Neural cell (in vitro differentiated cells): ENCODE data around the gene E2F4.

ENCODE experiments used
- EZH2 ChIP-seq: fragments of 200-600, 300-800 bp; shearing (Covaris generic), sonication (generic); IDR thresholded peaks from 2 replicates; pipeline ENCODE4 v1.6.1; 2014; ENCODE audit warnings: antibody characterized with exemption, low read length, borderline replicate concordance, mild to moderate bottlenecking; ENCODE audit not compliant: insufficient read depth, poor library complexity, severe bottlenecking
- RAD21 ChIP-seq: fragments of 450-650 bp; conservative IDR thresholded peaks from 2 replicates; pipeline ENCODE4 v1.6.1; 2014; ENCODE audit warnings: antibody characterized with exemption, mild to moderate bottlenecking, moderate library complexity
- SMC3 ChIP-seq: fragments of 450-650 bp; conservative IDR thresholded peaks from 2 replicates; pipeline ENCODE4 v1.6.1; 2014; ENCODE audit warnings: antibody characterized with exemption, mild to moderate bottlenecking, moderate library complexity; ENCODE audit not compliant: poor library complexity
- TAF1 ChIP-seq: IDR thresholded peaks from 2 replicates; pipeline ENCODE4 v1.6.1; 2012; ENCODE audit warnings: low read depth
- TF ChIP-seq, protein P1 (sequence below): fragments of 450-650 bp; IDR thresholded peaks from 2 replicates; pipeline ENCODE4 v1.5.1; 2014; ENCODE audit warnings: antibody characterized with exemption, mild to moderate bottlenecking, moderate library complexity; ENCODE audit not compliant: poor library complexity, severe bottlenecking

DNA sequence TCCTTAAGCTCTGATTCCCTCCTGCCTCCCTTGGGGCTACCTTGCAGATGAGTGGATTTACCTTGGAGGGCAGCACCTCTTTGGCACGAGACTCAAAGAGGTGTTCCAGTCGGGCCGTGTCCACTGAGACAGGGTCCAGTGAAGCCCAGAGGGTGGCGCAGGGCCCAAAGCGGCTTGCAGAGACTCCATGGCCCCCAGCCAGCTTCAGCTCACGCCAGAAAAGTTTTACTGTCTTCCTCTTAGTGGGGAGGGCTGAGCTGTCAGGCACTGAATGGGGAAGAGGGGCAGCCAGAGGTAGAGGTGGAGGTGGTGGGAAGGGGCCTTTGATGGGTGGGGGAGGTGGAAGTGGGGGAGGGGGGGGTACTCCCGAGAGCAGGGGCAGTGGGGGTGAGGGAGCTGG, 41.6 kb downstream of the E2F4 start:
- TF ChIP-seq, protein P1, sequence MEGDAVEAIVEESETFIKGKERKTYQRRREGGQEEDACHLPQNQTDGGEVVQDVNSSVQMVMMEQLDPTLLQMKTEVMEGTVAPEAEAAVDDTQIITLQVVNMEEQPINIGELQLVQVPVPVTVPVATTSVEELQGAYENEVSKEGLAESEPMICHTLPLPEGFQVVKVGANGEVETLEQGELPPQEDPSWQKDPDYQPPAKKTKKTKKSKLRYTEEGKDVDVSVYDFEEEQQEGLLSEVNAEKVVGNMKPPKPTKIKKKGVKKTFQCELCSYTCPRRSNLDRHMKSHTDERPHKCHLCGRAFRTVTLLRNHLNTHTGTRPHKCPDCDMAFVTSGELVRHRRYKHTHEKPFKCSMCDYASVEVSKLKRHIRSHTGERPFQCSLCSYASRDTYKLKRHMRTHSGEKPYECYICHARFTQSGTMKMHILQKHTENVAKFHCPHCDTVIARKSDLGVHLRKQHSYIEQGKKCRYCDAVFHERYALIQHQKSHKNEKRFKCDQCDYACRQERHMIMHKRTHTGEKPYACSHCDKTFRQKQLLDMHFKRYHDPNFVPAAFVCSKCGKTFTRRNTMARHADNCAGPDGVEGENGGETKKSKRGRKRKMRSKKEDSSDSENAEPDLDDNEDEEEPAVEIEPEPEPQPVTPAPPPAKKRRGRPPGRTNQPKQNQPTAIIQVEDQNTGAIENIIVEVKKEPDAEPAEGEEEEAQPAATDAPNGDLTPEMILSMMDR, result no peak
- no peak for TF ChIP-seq SMC3
- no peak for TF ChIP-seq EZH2
- no peak for TF ChIP-seq RAD21
- no peak for TF ChIP-seq TAF1
